OCI-LY1 (cell line): Measurements from ENCODE around the gene RNF224.

Experiments
- H2AFZ ChIP-seq: fragments of 200-600 bp; sonication (generic), shearing (Covaris generic); 2 replicates; pipeline ENCODE4 v1.6.0; 2014; ENCODE audit warnings: antibody characterized with exemption, mild to moderate bottlenecking, low read length
- H3F3A ChIP-seq: fragments of 200-600 bp; sonication (generic), shearing (Covaris generic); 2 replicates; pipeline ENCODE4 v1.6.0; 2014; ENCODE audit warnings: mild to moderate bottlenecking, antibody characterized with exemption, low read length, moderate library complexity; ENCODE audit not compliant: insufficient read depth
- H3K27ac ChIP-seq: fragments of 200-600 bp; sonication (generic); 2 replicates; pipeline ENCODE4 v1.5.1; 2014; ENCODE audit warnings: low read length, mixed run types, mild to moderate bottlenecking, low read depth; ENCODE audit not compliant: poor library complexity, severe bottlenecking
- H3K27me3 ChIP-seq: fragments of 200-600 bp; sonication (generic); 2 replicates; pipeline ENCODE4 v1.6.0; 2014; ENCODE audit warnings: antibody characterized with exemption, mild to moderate bottlenecking, low read length, moderate library complexity; ENCODE audit not compliant: insufficient read depth
- H3K36me3 ChIP-seq: fragments of 200-600 bp; sonication (generic); 2 replicates; pipeline ENCODE4 v1.6.1; 2014; ENCODE audit warnings: mild to moderate bottlenecking, antibody characterized with exemption, low read length, moderate library complexity, mixed read lengths; ENCODE audit not compliant: insufficient read depth
- H3K4me1 ChIP-seq: fragments of 200-600 bp; sonication (generic); 2 replicates; pipeline ENCODE4 v1.5.1; 2014; ENCODE audit warnings: mild to moderate bottlenecking, low read length, moderate library complexity; ENCODE audit not compliant: insufficient read depth, severe bottlenecking
- H3K4me2 ChIP-seq: fragments of 200-600 bp; sonication (generic), shearing (Covaris generic); 2 replicates; pipeline ENCODE4 v1.6.1; 2014; ENCODE audit warnings: low read length
- H3K4me3 ChIP-seq: fragments of 200-600 bp; sonication (generic); 2 replicates; pipeline ENCODE4 v1.5.1; 2014; ENCODE audit warnings: low read length, low read depth, mild to moderate bottlenecking, mixed read lengths; ENCODE audit not compliant: poor library complexity, severe bottlenecking
- H3K79me2 ChIP-seq: fragments of 200-600 bp; shearing (Covaris generic); 2 replicates; pipeline ENCODE4 v1.6.1; 2016; ENCODE audit warnings: mixed run types, low read length, mixed read lengths; ENCODE audit not compliant: insufficient read depth
- H3K9ac ChIP-seq: fragments of 200-600 bp; sonication (generic), shearing (Covaris generic); 2 replicates; pipeline ENCODE4 v1.6.1; 2014; ENCODE audit warnings: mild to moderate bottlenecking, low read length, mixed read lengths
- H3K9me2 ChIP-seq: fragments of 200-600 bp; sonication (generic), shearing (Covaris generic); 2 replicates; pipeline ENCODE4 v1.6.1; 2014; ENCODE audit warnings: low read depth, mild to moderate bottlenecking, low read length, mixed read lengths
- H3K9me3 ChIP-seq: fragments of 200-600 bp; shearing (Covaris generic); 2 replicates; pipeline ENCODE4 v1.6.1; 2014; ENCODE audit warnings: low read length, mixed read lengths
- H4K20me1 ChIP-seq: fragments of 200-600 bp; sonication (generic), shearing (Covaris generic); 2 replicates; pipeline ENCODE4 v1.6.0; 2016; ENCODE audit warnings: mild to moderate bottlenecking, low read length; ENCODE audit not compliant: insufficient read depth
- EZH2 ChIP-seq: fragments of 200-600 bp; sonication (generic), shearing (Covaris generic); IDR thresholded peaks from 2 replicates; pipeline ENCODE4 v1.8.0; 2017; ENCODE audit warnings: borderline replicate concordance, mixed run types, mild to moderate bottlenecking, antibody characterized with exemption, low read length, moderate library complexity, mixed read lengths
- TF ChIP-seq, protein P1 (sequence below): fragments of 200-600 bp; sonication (generic), shearing (Covaris generic); IDR thresholded peaks from 2 replicates; pipeline ENCODE4 v1.5.1; 2017; ENCODE audit warnings: mild to moderate bottlenecking, antibody characterized with exemption, low read length, moderate library complexity, mixed read lengths

RNF224 gene

DNA sequence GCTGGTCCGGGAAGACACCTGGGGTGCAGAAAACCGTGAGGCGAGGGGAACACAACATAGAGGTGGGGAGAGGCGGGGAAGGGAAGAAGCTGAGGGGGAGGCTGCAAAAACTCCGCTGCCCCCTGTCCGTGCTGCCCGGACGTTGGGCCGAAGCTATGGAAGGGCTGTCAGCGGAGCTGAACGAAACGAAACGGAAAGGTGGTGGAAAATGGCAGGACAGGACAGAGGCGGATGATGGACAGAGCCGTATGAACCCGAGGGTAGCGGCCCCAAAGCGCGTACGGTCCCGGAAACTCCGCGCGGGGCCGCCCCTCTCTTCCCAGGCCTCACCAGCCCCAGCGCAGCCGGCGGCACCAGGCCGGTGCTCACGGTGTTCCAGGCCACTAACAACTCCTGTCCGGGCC is 39.2 kb upstream of the RNF224 start:
- Histone ChIP-seq H3K4me3 (peak overlapping the region; percentile 72), H2AFZ (no peak overlapping the region), H3K4me2 (peak overlapping the region; percentile 89), H4K20me1 (no peaks in the 10 kb centered on the region), H3K9ac (peak overlapping the region; percentile 69), H3K9me2 (no peaks in the 10 kb centered on the region), H3K36me3 (peaks cover 25% of the 10 kb centered on the region), H3F3A (no peaks in the 10 kb centered on the region), H3K9me3 (no peaks in the 10 kb centered on the region), H3K27ac (no peak overlapping the region), H3K79me2 (peaks cover 4% of the 10 kb centered on the region), H3K4me1 (peaks cover 30% of the 10 kb centered on the region), H3K27me3 (no peaks in the 10 kb centered on the region)
- TF ChIP-seq, protein P1, sequence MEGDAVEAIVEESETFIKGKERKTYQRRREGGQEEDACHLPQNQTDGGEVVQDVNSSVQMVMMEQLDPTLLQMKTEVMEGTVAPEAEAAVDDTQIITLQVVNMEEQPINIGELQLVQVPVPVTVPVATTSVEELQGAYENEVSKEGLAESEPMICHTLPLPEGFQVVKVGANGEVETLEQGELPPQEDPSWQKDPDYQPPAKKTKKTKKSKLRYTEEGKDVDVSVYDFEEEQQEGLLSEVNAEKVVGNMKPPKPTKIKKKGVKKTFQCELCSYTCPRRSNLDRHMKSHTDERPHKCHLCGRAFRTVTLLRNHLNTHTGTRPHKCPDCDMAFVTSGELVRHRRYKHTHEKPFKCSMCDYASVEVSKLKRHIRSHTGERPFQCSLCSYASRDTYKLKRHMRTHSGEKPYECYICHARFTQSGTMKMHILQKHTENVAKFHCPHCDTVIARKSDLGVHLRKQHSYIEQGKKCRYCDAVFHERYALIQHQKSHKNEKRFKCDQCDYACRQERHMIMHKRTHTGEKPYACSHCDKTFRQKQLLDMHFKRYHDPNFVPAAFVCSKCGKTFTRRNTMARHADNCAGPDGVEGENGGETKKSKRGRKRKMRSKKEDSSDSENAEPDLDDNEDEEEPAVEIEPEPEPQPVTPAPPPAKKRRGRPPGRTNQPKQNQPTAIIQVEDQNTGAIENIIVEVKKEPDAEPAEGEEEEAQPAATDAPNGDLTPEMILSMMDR: no peak
- TF ChIP-seq EZH2: no peak

DNA sequence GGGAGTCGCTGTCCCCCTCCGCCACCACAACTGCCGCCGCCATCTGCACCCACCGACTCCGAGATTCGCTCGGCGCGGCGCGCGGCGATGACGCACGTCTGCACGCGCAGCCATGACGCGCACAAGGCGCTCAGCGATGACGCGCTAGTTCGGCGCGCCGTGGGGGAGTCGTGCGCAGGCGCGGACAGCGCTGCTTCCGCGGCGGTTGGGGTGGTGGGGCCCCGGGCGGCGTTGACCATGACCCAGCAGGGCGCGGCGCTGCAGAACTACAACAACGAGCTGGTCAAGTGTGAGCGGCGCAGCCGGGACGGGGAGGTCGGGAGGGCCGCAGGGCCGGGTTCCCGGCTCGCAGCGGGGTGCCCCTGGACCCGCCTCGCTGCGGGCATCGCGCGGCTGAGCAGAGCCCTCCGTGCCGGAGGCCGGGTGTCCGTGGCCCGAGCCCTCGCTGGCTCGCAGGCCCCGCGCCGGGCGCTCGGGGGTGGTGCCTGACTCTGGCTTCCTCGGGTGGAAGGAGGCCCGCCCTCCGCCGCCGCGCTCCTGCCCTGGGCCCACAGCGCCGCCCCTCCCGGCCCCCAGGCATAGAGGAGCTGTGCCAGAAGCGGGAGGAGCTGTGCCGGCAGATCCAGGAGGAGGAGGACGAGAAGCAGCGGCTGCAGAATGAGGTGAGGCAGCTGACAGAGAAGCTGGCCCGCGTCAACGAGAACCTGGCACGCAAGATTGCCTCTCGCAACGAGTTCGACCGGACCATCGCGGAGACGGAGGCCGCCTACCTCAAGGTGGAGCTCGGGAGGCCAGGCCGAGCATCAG is 38.6 kb upstream of the RNF224 start, which contains the start of the genes ANAPC2 and SSNA1:
Gene ANAPC2 (minus strand): TSS at position 71 of the 807 bp plus-strand sequence. CDS start 28 bp downstream, at position 43.
Gene SSNA1 (plus strand): TSS at position 187 of the 807 bp plus-strand sequence. CDS start 51 bp downstream, at position 238.
- H3K4me2 ChIP-seq: peak within 1 kb of the TSS; percentile 89
- no peaks in the 10 kb centered on the region for H4K20me1 ChIP-seq
- no peak for TF ChIP-seq EZH2
- TF ChIP-seq, protein P1: peak; percentile 57
- peaks cover 30% of the 10 kb centered on the region for H3K4me1 ChIP-seq
- peak within 1 kb of the TSS; percentile 55 for H3K27ac ChIP-seq
- peak within 1 kb of the TSS; percentile 69 for H3K9ac ChIP-seq
- H3K4me3 ChIP-seq: peak within 1 kb of the TSS; percentile 72
- H3K79me2 ChIP-seq: peaks cover 4% of the 10 kb centered on the region
- no peaks in the 10 kb centered on the region for H3K9me2 ChIP-seq
- no peak within 1 kb of the TSS for H2AFZ ChIP-seq
- no peaks in the 10 kb centered on the region for H3F3A ChIP-seq
- peaks cover 19% of the 10 kb centered on the region for H3K36me3 ChIP-seq
- no peaks in the 10 kb centered on the region for H3K27me3 ChIP-seq
- no peaks in the 10 kb centered on the region for H3K9me3 ChIP-seq

DNA sequence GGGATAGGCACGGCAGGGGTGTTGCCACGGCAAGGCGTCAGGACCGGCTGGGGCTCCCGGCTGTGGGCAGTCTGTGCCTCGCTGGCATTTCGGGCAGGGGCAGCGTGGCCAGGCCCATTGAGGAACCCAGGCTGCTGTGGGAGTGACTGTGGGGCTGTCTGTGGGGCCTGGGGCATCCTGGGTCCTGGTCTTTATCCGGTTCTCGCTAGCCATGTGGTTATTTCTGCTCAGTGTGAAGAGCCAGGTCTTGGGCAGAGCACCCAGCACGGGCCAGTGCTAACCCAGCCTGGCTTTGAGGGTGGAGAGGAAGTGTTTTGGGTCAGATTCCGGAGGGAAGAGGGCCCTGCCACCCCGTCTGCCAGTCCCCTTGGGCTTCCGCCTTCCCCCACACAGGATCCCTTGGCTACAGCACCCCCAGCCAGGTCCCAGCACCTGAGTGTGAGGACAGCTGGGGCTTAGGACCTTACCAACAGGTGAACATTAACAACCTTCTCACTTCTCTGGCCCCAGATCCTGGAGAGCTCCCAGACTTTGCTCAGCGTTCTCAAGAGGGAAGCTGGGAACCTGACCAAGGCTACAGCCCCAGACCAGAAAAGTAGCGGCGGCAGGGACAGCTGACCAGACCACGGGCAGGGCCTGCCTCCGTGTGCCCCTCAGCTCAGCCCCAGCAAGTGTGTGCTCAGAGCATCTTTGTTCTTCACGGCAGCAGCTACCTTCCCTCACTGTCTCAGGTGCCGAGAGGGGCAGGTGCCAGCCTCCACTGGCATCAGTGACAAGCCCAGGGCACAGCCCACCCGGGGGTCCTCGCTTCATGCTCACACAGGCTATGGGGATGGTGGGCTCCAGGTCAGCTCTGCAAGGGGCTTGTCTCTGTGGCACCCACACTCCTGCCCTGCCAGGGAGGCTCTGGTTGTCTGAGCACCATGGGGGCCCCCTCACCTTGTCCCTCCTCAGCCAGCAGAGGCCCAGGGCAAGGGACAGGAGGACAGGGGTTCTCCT is 37.7 kb upstream of the RNF224 start:
- Histone ChIP-seq H3K9me3 (no peaks in the 10 kb centered on the region), H3K27ac (peak overlapping the region; percentile 55), H3K79me2 (peaks cover 4% of the 10 kb centered on the region), H3K4me1 (peaks cover 30% of the 10 kb centered on the region), H3F3A (no peaks in the 10 kb centered on the region), H3K9ac (peak overlapping the region; percentile 69), H3K9me2 (no peaks in the 10 kb centered on the region), H2AFZ (no peak overlapping the region), H3K36me3 (peaks cover 15% of the 10 kb centered on the region), H3K4me3 (peak overlapping the region; percentile 72), H3K27me3 (0 out of 2 replicates have a peak, but pooled peaks cover 4% of the 10 kb centered on the region), H4K20me1 (no peaks in the 10 kb centered on the region), H3K4me2 (peak overlapping the region; percentile 68)
- no peak for TF ChIP-seq EZH2
- TF ChIP-seq, protein P1: no peak
